SHP77 (cell line): Measurements from ENCODE around the gene HLTF.

ENCODE experiments used
- DNase-seq, 2 experiments: peaks; one replicate each; lab custom pipeline; 2025; lab: John Stamatoyannopoulos, UW

HLTF gene

GRCh38 chr3:149018247-149018646 is 68.1 kb downstream of the HLTF start:
- no peak for DNase-seq

GRCh38 chr3:149016669-149017541 is 69.4 kb downstream of the HLTF start:
- no peak for DNase-seq

GRCh38 chr3:149016242-149016641 is 70.1 kb downstream of the HLTF start:
- no peak for DNase-seq

- DNase-seq: no peak
Observed at GRCh38 chr3:149015393-149015792, 70.9 kb downstream of the HLTF start.

GRCh38 chr3:149013726-149014125 is 72.6 kb downstream of the HLTF start:
- DNase-seq: no peak

GRCh38 chr3:149011676-149012075 is 74.7 kb downstream of the HLTF start:
- DNase-seq: no peak

GRCh38 chr3:149010966-149011365 is 75.4 kb downstream of the HLTF start:
- no peak for DNase-seq

GRCh38 chr3:149010504-149010951 is 75.8 kb downstream of the HLTF start:
- no peak for DNase-seq

- DNase-seq: no peak
Observed at GRCh38 chr3:149009732-149010131, 76.6 kb downstream of the HLTF start.

- no peak for DNase-seq
Observed at GRCh38 chr3:149007567-149008257, 78.6 kb downstream of the HLTF start.

- DNase-seq: no peak
Observed at GRCh38 chr3:149005416-149005815, 80.9 kb downstream of the HLTF start.

GRCh38 chr3:149004622-149005021 is 81.7 kb downstream of the HLTF start:
- peak; percentile 76 to 85 for DNase-seq

GRCh38 chr3:149003653-149004305 is 82.6 kb downstream of the HLTF start:
- DNase-seq: peak; percentile 50 to 55

- no peak for DNase-seq
Observed at GRCh38 chr3:149001727-149002126, 84.6 kb downstream of the HLTF start.

GRCh38 chr3:149000206-149000745 is 86.1 kb downstream of the HLTF start:
- DNase-seq: no peak

- no peak for DNase-seq
Observed at GRCh38 chr3:148999806-149000205, 86.5 kb downstream of the HLTF start.

- no peak for DNase-seq
Observed at GRCh38 chr3:148998715-148999423, 87.5 kb downstream of the HLTF start.

GRCh38 chr3:148998297-148998696 is 88.0 kb downstream of the HLTF start:
- DNase-seq: no peak

GRCh38 chr3:148997623-148998022 is 88.7 kb downstream of the HLTF start:
- DNase-seq: no peak

GRCh38 chr3:148992635-148993255 is 93.6 kb downstream of the HLTF start:
- DNase-seq: no peak

- DNase-seq: peak in 1 of 2 experiments; percentile 58
Observed at GRCh38 chr3:148992027-148992634, 94.2 kb downstream of the HLTF start.
